HUES48 (cell line): Measurements from ENCODE around the gene SPARCL1.
A peak's percentile ranks its signal among the peaks of the same experiment; 100 is the strongest.
"Not testable (repeated sequence)": the region's sequence is repeated elsewhere in the genome, so short reads cannot be mapped to it uniquely, and the experiment has no call there.

ENCODE experiments used
- H3K27ac ChIP-seq: one replicate; pipeline ENCODE4 v1.7.0; 2013; ENCODE audit warnings: low read depth, low read length, inconsistent platforms
- H3K27me3 ChIP-seq: 2 replicates; pipeline ENCODE4 v1.6.1; 2013; ENCODE audit warnings: mild to moderate bottlenecking, low read length; ENCODE audit not compliant: control insufficient read depth, insufficient read depth
- H3K36me3 ChIP-seq: 2 replicates; pipeline ENCODE4 v1.6.1; 2013; ENCODE audit warnings: low read length; ENCODE audit not compliant: control insufficient read depth, insufficient read depth
- H3K4me1 ChIP-seq: 2 replicates; pipeline ENCODE4 v1.6.1; 2013; ENCODE audit warnings: mild to moderate bottlenecking, low read length; ENCODE audit not compliant: control insufficient read depth, insufficient read depth
- H3K4me3 ChIP-seq: 2 replicates; pipeline ENCODE4 v1.5.1; 2013; ENCODE audit warnings: mild to moderate bottlenecking, low read depth, low read length
- H3K9ac ChIP-seq: 2 replicates; pipeline ENCODE4 v1.6.1; 2013; ENCODE audit warnings: mild to moderate bottlenecking, low read depth, low read length, moderate library complexity
- H3K9me3 ChIP-seq: 2 replicates; pipeline ENCODE4 v1.6.1; 2013; ENCODE audit warnings: low read length; ENCODE audit not compliant: control insufficient read depth, insufficient read depth

SPARCL1 gene

DNA sequence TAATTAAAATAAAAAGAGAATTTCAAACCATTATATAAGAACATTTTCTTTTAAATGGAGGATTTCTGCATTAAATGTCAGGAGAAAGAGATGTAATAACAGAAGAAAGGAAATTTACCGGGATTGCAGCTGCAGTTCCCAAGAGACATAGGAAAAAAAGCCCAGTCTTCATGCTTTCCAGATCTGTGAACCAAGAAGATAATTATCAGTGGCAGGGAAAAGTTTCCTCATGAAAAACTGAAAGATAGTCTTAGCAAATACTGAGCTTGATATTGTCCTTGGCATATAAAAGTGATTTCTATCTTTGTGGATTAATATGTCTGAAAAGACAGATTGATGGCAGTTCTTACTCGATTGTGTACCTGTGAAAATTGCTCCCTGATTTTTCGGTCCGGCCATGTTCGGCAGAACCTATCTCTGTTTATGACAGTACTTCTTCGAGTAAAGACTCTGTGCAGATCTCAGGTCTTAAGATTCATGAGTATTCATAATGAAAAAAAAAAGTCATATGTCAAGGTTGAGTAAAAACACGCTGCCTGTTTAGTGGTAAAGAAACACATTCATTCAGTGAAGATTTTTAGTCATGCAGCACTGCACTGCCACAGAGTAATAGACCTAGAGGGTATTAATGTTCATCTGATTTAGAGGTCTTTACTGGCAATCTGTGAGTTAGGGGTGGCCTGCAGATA, 29.6 kb downstream of the SPARCL1 start:
- no peak overlapping the region for H3K27ac ChIP-seq
- no peaks in the 10 kb centered on the region for H3K4me1 ChIP-seq

DNA sequence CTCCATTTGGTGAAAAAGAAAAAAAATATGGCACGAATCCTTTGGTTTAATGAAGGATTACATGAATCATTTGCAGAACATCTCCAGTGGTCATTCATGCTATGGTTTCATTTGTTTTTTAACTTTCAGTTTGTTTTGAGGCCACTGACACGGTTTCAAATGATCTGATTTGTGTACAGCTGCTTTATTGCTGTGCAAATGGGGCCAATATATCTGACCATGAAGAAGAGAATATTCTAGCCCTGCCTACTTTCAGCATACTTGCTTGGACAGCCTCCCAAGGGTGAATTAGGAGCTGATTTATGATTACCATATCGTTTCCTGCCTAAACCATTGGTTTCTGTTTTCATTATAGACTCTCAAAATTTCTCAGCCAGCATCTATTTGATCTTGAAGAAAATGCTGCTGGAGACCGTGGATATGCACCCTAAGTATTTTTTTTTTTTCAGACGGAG, 30.7 kb downstream of the SPARCL1 start:
- H3K36me3 ChIP-seq = no peaks in the 10 kb centered on the region
- no peak overlapping the region for H3K4me3 ChIP-seq
- no peaks in the 10 kb centered on the region for H3K4me1 ChIP-seq
- no peak overlapping the region for H3K9ac ChIP-seq
- H3K27me3 ChIP-seq = no peaks in the 10 kb centered on the region
- no peaks in the 10 kb centered on the region for H3K9me3 ChIP-seq
- H3K27ac ChIP-seq = no peak overlapping the region

More for the DNA sequence above, 29.6 kb downstream of the SPARCL1 start:
- H3K27me3 ChIP-seq = no peaks in the 10 kb centered on the region
- no peaks in the 10 kb centered on the region for H3K36me3 ChIP-seq
- H3K9ac ChIP-seq = no peak overlapping the region
- H3K4me3 ChIP-seq = no peak overlapping the region
- no peaks in the 10 kb centered on the region for H3K9me3 ChIP-seq

DNA sequence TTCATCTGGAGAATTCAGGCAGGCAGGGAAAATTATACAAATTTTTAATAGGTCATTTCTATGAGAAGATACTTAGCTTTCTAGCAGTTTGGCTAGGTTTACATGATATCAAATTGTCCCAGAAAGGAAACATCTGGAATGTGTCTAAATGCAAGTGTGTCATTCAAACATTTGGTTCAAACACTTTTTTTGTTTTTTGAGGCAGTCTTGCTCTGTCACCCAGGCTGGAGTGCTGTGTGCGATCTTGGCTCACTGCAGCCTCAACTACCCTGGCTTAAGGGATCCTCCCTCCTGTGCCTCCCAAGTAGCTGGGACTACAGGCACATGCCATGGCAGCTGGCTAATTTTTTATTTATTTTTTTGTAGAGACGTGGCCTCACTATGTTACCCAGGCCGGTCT, 31.6 kb downstream of the SPARCL1 start:
- no peak overlapping the region for H3K27ac ChIP-seq
- no peaks in the 10 kb centered on the region for H3K36me3 ChIP-seq
- no peak overlapping the region for H3K4me3 ChIP-seq
- H3K9me3 ChIP-seq = no peaks in the 10 kb centered on the region
- no peaks in the 10 kb centered on the region for H3K27me3 ChIP-seq
- no peaks in the 10 kb centered on the region for H3K4me1 ChIP-seq
- H3K9ac ChIP-seq = no peak overlapping the region

DNA sequence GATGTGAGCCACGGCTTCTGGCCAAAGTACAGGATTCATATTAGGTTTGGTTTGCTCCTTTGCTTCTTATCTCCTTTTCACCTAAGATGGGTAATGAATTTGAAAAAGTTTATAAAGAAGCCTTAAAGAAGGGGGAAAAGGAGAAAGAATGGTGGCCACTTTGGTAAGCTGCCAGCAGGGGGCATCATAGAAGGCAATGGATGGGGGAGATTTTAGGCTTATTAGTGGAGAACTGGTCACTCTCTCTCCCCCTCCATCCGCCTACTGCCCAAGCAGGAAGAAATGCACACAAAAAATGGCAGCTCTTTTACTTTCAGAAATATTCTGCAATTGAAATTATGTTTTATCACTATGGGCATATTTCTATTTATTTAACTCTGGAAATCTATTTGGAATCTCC, 32.0 kb downstream of the SPARCL1 start:
- Histone ChIP-seq H3K4me1 (no peaks in the 10 kb centered on the region), H3K27ac (no peak overlapping the region), H3K36me3 (no peaks in the 10 kb centered on the region)

DNA sequence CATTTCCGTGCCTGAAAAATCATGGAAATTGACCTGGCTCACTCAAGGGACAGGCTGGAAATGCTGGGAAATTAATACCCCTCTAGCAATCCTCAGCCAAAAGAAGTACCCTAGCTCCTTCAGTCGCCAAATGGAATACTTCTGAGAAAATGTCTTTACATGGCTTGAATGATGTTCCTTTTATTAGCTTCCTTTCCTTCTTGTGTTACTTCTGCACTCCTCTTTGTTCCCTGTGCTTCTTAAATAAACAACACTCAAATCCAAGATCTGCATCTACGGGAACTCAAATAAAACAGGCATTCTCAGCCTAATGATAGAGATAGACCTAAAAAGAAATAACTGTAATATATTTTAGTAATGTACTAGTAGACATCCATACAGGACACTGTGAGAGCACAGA, 36.1 kb downstream of the SPARCL1 start:
- Histone ChIP-seq H3K4me1 (peaks cover 18% of the 10 kb centered on the region), H3K4me3 (no peak overlapping the region), H3K36me3 (no peaks in the 10 kb centered on the region), H3K27me3 (no peaks in the 10 kb centered on the region), H3K9me3 (peaks cover 9% of the 10 kb centered on the region; the same call in 1 of the 2 replicates), H3K27ac (no peak overlapping the region), H3K9ac (no peak overlapping the region)

More for the DNA sequence above, 32.0 kb downstream of the SPARCL1 start:
- Histone ChIP-seq H3K4me3 (no peak overlapping the region), H3K27me3 (no peaks in the 10 kb centered on the region), H3K9me3 (no peaks in the 10 kb centered on the region), H3K9ac (no peak overlapping the region)

DNA sequence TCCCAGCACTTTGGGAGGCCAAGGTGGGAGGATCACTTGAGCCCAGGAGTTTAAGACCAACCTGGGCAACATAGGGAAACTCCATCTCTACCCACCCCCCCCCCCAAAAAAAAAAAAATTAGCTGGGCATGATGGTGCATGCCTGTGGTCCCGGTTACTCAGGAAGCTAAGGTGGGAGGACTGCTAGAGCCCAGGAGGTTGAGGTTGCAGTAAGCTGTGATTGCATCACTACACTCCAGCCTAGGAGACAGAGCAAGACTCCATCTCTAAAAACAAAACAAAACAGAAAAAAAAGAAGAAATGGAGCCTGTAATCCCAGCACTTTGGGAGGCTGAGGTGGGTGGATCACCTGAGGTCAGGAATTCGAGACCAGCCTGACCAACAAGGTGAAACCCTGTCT, 37.3 kb downstream of the SPARCL1 start:
- H3K9ac ChIP-seq = not testable (repeated sequence)

DNA sequence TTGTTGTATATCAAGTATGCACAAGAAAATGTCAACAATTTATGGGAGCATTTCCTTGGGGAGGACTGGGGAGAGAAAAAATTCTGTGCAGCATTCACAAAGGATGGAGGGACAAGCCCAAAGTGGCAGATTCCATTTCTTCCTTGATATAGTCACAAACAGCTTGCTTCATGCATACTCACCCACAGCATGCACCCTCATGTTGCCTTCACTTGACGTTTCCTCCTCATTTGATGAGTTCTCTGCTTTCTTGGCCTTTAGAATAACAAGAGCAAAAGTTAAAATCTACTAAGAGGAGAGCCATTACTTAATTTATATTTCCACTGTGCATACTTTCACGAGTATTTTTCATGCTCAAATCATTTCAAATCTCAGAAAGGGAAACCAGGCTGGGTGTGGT, 37.7 kb downstream of the SPARCL1 start:
- Histone ChIP-seq H3K27ac (no peak overlapping the region), H3K4me1 (peaks cover 18% of the 10 kb centered on the region), H3K36me3 (no peaks in the 10 kb centered on the region), H3K27me3 (no peaks in the 10 kb centered on the region), H3K9me3 (peaks cover 9% of the 10 kb centered on the region; the same call in 1 of the 2 replicates), H3K4me3 (no peak overlapping the region), H3K9ac (no peak overlapping the region)

More for the DNA sequence above, 37.3 kb downstream of the SPARCL1 start:
- H3K9me3 ChIP-seq, H3K36me3 ChIP-seq, H3K27me3 ChIP-seq, H3K27ac ChIP-seq, H3K4me3 ChIP-seq: not testable (repeated sequence)
- peaks cover 18% of the 10 kb centered on the region for H3K4me1 ChIP-seq

DNA sequence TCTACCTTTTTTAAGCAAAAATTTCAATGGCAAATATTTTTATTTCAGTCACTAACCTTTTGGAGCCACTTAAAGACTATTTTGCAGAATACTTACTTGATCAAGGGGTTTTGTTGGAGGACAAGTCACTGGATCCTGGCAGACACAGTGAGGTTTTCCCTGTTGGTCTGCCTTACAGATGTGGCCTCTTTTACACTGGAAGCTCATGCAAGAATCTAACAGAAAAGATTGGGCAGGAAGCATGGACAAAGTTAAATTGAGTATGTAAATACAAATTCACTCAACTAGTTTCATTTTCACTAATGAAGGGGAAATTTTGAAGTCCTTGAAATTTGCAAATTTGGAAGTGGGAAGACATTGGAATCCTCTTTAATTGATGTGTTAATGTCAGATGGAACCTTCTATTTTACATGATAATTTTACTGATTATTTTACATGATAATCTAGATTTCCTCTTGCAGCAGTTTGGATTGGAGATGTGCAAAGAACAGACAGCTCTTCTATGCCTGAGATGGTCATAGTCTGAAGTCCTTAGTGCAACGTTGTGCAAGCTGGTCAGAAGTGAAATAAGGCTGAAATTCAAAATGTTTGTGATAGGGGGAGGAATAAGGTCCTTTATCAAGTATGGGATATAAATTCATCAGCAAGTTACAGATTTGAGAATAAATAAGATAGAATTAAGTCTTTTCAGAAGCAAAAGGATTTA, 38.4 kb downstream of the SPARCL1 start:
- H3K9ac ChIP-seq = no peak overlapping the region
- H3K27me3 ChIP-seq = no peaks in the 10 kb centered on the region
- H3K4me1 ChIP-seq = peaks cover 18% of the 10 kb centered on the region
- peak overlapping the region; percentile 34; the same call in 1 of the 2 replicates for H3K4me3 ChIP-seq
- peaks cover 9% of the 10 kb centered on the region; the same call in 1 of the 2 replicates for H3K9me3 ChIP-seq
- H3K27ac ChIP-seq = no peak overlapping the region
- H3K36me3 ChIP-seq = no peaks in the 10 kb centered on the region

DNA sequence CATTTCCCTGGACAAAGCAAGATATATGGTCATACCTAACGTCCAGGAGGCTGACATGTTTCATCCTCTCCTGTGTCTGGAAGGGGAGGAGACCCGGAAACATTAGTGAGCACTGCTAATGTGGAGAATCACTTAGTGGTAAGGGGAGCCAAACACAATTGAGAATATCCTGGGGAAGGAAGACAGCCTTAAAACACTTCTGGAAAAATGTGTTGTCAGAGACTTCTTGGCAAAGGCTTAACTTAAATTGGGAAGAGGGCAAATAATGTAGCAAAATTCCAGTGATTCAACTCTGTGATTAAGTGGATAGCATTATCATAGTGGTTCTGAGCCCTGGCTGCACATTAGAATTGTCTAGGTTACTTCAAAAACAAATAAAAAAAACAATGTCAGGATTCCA, 39.5 kb downstream of the SPARCL1 start:
- Histone ChIP-seq H3K4me1 (peaks cover 18% of the 10 kb centered on the region), H3K9ac (no peak overlapping the region), H3K27ac (no peak overlapping the region), H3K36me3 (no peaks in the 10 kb centered on the region), H3K4me3 (no peak overlapping the region), H3K27me3 (no peaks in the 10 kb centered on the region), H3K9me3 (peaks cover 9% of the 10 kb centered on the region; the same call in 1 of the 2 replicates)

DNA sequence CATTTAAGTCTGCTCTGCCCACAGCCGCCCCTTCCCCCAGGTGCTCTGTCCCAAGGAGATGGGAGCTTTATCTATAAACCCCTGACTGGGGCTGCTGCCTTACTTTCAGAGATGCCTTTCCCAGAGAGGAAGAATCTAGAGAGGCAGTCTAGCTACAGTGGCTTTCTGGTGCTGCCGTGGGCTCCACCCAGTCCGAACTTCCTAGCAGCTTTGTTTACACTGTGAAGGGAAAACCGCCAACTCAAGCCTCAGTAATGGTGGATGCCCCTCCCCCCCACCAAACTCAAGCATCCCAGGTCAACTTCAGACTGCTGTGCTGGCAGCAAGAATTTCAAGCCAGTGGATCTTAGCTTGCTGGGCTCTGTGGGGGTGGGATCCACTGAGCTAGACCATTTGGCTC, 40.5 kb downstream of the SPARCL1 start:
- H3K27me3 ChIP-seq, H3K9me3 ChIP-seq, H3K27ac ChIP-seq, H3K4me3 ChIP-seq, H3K9ac ChIP-seq, H3K36me3 ChIP-seq: not testable (repeated sequence)
- H3K4me1 ChIP-seq = peaks cover 18% of the 10 kb centered on the region

DNA sequence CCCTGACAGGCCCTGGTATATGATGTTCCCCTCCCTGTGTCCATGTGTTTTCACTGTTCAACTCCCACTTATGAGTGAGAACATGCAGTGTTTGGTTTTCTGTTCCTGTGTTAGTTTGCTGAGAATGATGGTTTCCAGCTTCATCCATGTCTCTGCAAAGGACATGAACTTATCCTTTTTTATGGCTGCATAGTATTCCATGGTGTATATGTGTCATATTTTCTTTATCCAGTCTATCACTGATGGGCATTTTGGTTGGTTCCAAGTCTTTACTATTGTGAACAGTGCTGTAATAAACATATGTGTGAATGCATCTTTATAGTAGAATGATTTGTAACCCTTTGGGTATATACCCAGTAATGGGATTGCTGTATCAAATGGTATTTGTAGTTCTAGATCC, 45.9 kb downstream of the SPARCL1 start:
- not testable (repeated sequence) for H3K27ac ChIP-seq, H3K27me3 ChIP-seq, H3K36me3 ChIP-seq, H3K9me3 ChIP-seq, H3K4me3 ChIP-seq, H3K9ac ChIP-seq
- H3K4me1 ChIP-seq = peaks cover 15% of the 10 kb centered on the region
